Colonic mucosa (tissue), 4 donors: ENCODE measurements around the gene CNPY4. TPM values are rescaled to one million over a fixed set of nuclear protein-coding genes. Genes with fewer than 3 reads are reported as not detected.

Experiments
- DNase-seq: peaks from one replicate; pipeline ENCODE4 v3.0.0-alpha.2; 2020
- H3K27ac ChIP-seq: fragments of 200-600 bp; one replicate; pipeline ENCODE4 v1.8.0; 2021
- H3K27me3 ChIP-seq: fragments of 200-600 bp; one replicate; pipeline ENCODE4 v1.8.0; 2021
- H3K36me3 ChIP-seq: fragments of 200-600 bp; one replicate; pipeline ENCODE4 v1.8.0; 2021
- H3K4me1 ChIP-seq: fragments of 200-600 bp; one replicate; pipeline ENCODE4 v1.8.0; 2021; ENCODE audit warnings: mild to moderate bottlenecking
- H3K4me3 ChIP-seq: fragments of 200-600 bp; one replicate; pipeline ENCODE4 v1.8.0; 2021
- H3K9ac ChIP-seq, 2 donors: one replicate each; pipeline ENCODE4 v1.7.0; 2013; ENCODE audit warnings: control low read depth in 2 of 2, low read depth in 2 of 2, low read length in 2 of 2
- H3K9me3 ChIP-seq: fragments of 200-600 bp; one replicate; pipeline ENCODE4 v1.8.0; 2021
- CTCF ChIP-seq: fragments of 200-600 bp; IDR thresholded peaks from one replicate; pipeline ENCODE4 v1.8.0; 2022; ENCODE audit warnings: antibody characterized with exemption, mild to moderate bottlenecking
- intact Hi-C: fragments of 100-400 bp; cut with DNase I; formaldehyde crosslinking; loops from one replicate; pipeline ENCODE4 v1.14.1; 2022
- total RNA-seq, 2 donors: library from RNA; stranded (reverse); fragmentation: NEBNext Ultra II Directional in 1 of 2; extraction: Animal tissue kit (Norgen Biotek cat#: 25700) in 1 of 2; gene quantifications; one replicate each; pipeline ENCODE4 v1.2.1, GENCODE V29; 2021
- donor health status: healthy.
- donor health status: DM: no; HTN: no; CAD: no.
- donor health status: DM: no; HTN: no; CAD: no.

The CNPY4 gene
- total RNA-seq, 2 donors from 2014 or later: 8.4 to 10.6 TPM

GRCh38 chr7:100157334-100158228, 38.1 kb downstream of the CNPY4 start:
- Histone ChIP-seq H3K9ac (peak overlapping the region; percentile 76 to 97), H3K27me3 (no peaks in the 10 kb centered on the region), H3K36me3 (no peaks in the 10 kb centered on the region), H3K4me1 (peaks cover 37% of the 10 kb centered on the region), H3K27ac (peak overlapping the region; percentile 86), H3K4me3 (peak overlapping the region; percentile 84), H3K9me3 (no peaks in the 10 kb centered on the region)
- intact Hi-C loops: no loop called here
- DNase-seq: no peak
- no peak for TF ChIP-seq CTCF

GRCh38 chr7:100158229-100159098, 39.0 kb downstream of the CNPY4 start, which contains the start of gene TRAPPC14:
TSS of gene TRAPPC14 (minus strand) at chr7:100158723. CDS start at chr7:100158499, 224 bp downstream.
- intact Hi-C loops: no loop called here
- no peak for TF ChIP-seq CTCF
- peaks cover 31% of the 10 kb centered on the region for H3K4me1 ChIP-seq

GRCh38 chr7:100159099-100159623, 39.7 kb downstream of the CNPY4 start:
- Histone ChIP-seq H3K27ac (peak overlapping the region; percentile 86), H3K4me1 (peaks cover 28% of the 10 kb centered on the region), H3K27me3 (no peaks in the 10 kb centered on the region), H3K4me3 (peak overlapping the region; percentile 84), H3K9ac (peak overlapping the region; percentile 76 to 97), H3K9me3 (no peaks in the 10 kb centered on the region), H3K36me3 (no peaks in the 10 kb centered on the region)
- TF ChIP-seq CTCF: no peak
- intact Hi-C loops: no loop called here
- DNase-seq: no peak

More at GRCh38 chr7:100158229-100159098, 39.0 kb downstream of the CNPY4 start, which contains the start of gene TRAPPC14:
- Histone ChIP-seq H3K4me3 (peak within 1 kb of the TSS; percentile 84), H3K9ac (peak within 1 kb of the TSS; percentile 76 to 97), H3K27ac (peak within 1 kb of the TSS; percentile 86), H3K9me3 (no peaks in the 10 kb centered on the region), H3K27me3 (no peaks in the 10 kb centered on the region), H3K36me3 (no peaks in the 10 kb centered on the region)
- peak; percentile 98 for DNase-seq

- peaks cover 20% of the 10 kb centered on the region for H3K4me1 ChIP-seq
- no peaks in the 10 kb centered on the region for H3K9me3 ChIP-seq
- no peak overlapping the region for H3K27ac ChIP-seq
- H3K4me3 ChIP-seq: no peak overlapping the region
- no peak for DNase-seq
- no peaks in the 10 kb centered on the region for H3K36me3 ChIP-seq
- no peaks in the 10 kb centered on the region for H3K27me3 ChIP-seq
- no peak for TF ChIP-seq CTCF
- peak overlapping the region in 1 of 2 donors; percentile 31 for H3K9ac ChIP-seq
- intact Hi-C loops: no loop called here
Measured at GRCh38 chr7:100160067-100160466, 40.6 kb downstream of the CNPY4 start.

GRCh38 chr7:100163006-100163531, 43.6 kb downstream of the CNPY4 start:
- no peak for TF ChIP-seq CTCF
- H3K4me3 ChIP-seq: no peak overlapping the region
- H3K4me1 ChIP-seq: no peaks in the 10 kb centered on the region
- no peaks in the 10 kb centered on the region for H3K27me3 ChIP-seq
- no peaks in the 10 kb centered on the region for H3K36me3 ChIP-seq
- no peaks in the 10 kb centered on the region for H3K9me3 ChIP-seq
- intact Hi-C loops: no loop called here
- DNase-seq: peak; percentile 85
- peak overlapping the region; percentile 37 for H3K27ac ChIP-seq
- peak overlapping the region in 1 of 2 donors; percentile 63 for H3K9ac ChIP-seq
